NCI-H510A treated with DMSO at 0.1 percent for 48 hours (cell line): ENCODE results near the gene TAOK1.

Experiments used
- DNase-seq: peaks from one replicate; lab custom pipeline; 2025; lab: John Stamatoyannopoulos, UW

TAOK1 gene

GRCh38 chr17:29595943-29596774, 206.0 kb downstream of the TAOK1 start:
- DNase-seq, result no peak

GRCh38 chr17:29596811-29597210, 206.6 kb downstream of the TAOK1 start:
- DNase-seq, result no peak

- no peak for DNase-seq
These were observed 207.4 kb downstream of the TAOK1 start for GRCh38 chr17:29597361-29598172.
